Erythroblast (primary cell): Measurements from ENCODE around the gene ZEB1.

Experiments
- GATA1 ChIP-seq: IDR thresholded peaks from 2 replicates; pipeline ENCODE4 v1.6.1; 2011; ENCODE audit warnings: low read depth, mild to moderate bottlenecking, control low read depth, low read length, moderate library complexity
- POLR2A ChIP-seq: IDR thresholded peaks from 2 replicates; pipeline ENCODE4 v1.6.1; 2011; ENCODE audit warnings: mild to moderate bottlenecking, low read length

- TF ChIP-seq POLR2A: no peak
- no peak for TF ChIP-seq GATA1
Observed at GRCh38 chr10:31345886-31346285, 26.9 kb downstream of the ZEB1 start.
